ENCODE results near the gene CA5A.
"Not testable (repeated sequence)": the region's sequence is repeated elsewhere in the genome, so short reads cannot be mapped to it uniquely, and the experiment has no call there.

CA5A gene

DNA sequence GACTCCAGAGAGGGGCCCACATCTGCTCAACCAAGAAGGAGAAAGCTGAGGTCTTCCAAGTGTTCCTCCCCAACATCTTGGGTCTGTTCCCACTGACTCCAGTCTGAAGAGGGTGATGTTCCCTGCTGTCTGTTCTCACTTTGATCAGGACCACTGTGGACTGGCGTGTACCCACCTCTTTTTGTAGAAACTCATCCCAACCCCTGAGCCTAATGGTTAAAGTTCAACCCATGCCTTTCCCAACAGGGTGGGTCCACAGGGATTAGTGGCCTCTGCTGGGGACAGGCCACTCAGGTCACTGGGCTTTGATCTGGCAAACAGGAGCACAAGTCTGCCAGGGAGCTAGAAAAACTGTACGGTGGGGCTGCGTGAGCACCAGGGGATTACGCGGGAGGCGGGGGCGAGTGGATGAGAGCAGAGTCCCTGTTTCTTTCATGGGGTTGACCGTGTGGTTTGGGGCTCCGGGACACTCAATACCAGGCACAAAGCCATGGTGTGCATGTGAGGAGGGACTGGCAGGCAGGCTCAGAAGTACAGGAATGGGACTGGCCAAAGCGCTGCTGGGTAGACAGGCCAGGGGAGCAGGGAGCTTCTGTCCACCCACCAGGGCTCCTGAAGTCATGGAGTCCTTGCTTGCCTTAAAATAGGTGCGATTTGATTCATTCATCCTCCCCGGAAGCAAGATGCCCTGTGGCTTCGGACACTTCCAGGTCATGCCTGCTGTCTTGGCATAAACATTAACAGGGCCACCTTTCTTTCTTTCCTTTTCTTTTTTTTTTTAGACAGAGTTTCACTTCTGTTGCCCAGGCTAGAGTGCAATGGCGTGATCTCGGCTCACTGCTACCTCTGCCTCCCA, at the start of gene CA5A:
Gene CA5A (minus strand): TSS at position 155 of the 856 bp plus-strand sequence. CDS start 79 bp downstream, at position 76.
- DNase-seq (ENCODE audit: insufficient read length, low spot score), result no peak
- no peak for FAIRE-seq

DNA sequence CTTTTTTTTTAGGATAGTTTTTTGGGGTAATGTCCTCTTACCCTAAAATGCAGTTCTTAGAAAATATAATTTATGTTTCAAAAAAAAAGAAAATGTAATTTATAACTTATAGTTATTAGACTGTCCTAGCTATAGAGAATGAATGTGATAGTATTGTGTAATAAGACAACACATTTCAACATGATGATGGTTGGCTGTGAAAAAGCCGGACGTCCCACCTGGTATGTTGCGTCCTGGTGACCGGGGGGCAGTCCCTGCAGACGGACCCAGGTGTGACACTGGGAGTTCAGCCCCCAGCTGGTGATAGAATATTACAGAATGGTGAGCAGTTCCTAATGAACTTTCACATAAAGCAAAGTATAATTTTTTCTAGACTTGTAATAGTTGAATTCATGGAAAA, 49.2 kb upstream of the CA5A start:
- not testable (repeated sequence) for DNase-seq (ENCODE audit: insufficient read length, low spot score); FAIRE-seq

More for the DNA sequence above, at the start of gene CA5A:
- TF ChIP-seq, protein P1, sequence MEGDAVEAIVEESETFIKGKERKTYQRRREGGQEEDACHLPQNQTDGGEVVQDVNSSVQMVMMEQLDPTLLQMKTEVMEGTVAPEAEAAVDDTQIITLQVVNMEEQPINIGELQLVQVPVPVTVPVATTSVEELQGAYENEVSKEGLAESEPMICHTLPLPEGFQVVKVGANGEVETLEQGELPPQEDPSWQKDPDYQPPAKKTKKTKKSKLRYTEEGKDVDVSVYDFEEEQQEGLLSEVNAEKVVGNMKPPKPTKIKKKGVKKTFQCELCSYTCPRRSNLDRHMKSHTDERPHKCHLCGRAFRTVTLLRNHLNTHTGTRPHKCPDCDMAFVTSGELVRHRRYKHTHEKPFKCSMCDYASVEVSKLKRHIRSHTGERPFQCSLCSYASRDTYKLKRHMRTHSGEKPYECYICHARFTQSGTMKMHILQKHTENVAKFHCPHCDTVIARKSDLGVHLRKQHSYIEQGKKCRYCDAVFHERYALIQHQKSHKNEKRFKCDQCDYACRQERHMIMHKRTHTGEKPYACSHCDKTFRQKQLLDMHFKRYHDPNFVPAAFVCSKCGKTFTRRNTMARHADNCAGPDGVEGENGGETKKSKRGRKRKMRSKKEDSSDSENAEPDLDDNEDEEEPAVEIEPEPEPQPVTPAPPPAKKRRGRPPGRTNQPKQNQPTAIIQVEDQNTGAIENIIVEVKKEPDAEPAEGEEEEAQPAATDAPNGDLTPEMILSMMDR (IDR thresholded peaks at IDR 0.05; ENCODE audit: insufficient read depth, missing control alignments), result no peak

DNA sequence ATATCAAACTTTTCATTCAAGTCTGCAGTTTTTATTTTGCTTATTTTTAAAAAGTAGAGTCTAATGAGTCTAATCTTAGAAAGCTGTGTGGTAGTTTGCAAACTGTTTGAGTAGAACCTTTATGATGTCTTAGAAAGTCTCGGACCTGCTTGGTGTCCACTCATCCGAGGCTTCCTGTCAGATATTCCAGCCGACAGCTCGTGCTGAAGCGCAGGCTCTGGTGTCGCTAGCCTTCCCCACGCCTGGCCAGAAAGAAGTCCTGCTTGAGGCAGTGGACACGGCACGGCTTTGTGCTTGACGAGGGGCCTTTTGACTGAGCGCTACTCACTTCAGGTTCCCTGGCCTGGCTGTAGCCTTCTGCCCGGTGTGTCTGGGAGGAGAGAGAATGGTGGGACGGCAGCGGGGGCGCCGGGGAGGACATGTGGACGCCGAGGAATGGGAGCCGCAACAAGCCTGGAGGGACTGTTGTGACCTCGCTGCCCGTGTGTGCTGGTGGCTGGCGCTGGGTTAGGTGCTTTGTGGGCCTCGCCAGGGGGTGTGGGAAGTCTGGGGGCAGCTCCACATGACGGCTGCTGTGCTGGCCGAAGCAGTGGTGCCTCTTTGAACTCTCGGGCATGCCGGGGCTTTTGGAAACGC, 48.4 kb upstream of the CA5A start:
- no peak for DNase-seq (ENCODE audit: insufficient read length, low spot score)
- no peak for FAIRE-seq
- TF ChIP-seq, protein P1 (IDR thresholded peaks at IDR 0.05; ENCODE audit: insufficient read depth, missing control alignments), result no peak

DNA sequence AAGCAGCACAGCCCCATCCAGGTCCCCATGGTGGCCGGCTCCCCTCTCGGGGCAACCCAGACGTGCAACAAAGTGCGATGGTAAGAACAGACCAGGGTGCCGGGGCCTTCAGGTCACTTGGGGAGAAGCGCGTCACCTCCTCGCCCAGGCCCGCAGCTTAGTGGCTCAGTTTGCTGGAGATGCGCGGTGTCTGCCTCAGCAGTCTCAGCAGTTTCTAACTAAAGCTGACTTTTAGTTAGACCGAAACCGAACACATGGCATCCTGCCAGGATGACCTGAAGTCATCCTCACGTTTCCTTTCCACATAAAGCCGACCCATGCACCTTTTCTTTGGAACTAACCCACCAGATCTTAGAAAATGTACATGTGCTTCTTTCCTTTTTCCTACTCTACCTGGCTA, 47.9 kb upstream of the CA5A start:
- DNase-seq (ENCODE audit: insufficient read length, low spot score); FAIRE-seq: not testable (repeated sequence)

DNA sequence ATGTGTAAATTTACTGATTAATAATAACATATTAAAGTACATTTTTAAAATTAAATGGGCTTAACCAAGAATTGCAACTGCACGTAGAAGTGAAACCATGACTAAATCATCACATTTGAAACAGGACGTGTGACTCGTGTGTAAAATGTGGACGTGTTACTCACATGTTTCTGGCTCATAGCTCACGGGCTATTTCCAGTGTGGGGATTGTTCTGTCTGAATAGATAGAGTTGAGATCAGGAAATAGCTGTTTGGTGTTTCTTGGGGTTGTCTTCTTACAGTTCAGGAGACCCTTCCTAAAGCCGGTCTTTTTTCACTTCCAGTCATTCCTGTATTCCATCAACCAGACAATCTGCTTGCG, 47.4 kb upstream of the CA5A start:
- not testable (repeated sequence) for DNase-seq (ENCODE audit: insufficient read length, low spot score); FAIRE-seq

DNA sequence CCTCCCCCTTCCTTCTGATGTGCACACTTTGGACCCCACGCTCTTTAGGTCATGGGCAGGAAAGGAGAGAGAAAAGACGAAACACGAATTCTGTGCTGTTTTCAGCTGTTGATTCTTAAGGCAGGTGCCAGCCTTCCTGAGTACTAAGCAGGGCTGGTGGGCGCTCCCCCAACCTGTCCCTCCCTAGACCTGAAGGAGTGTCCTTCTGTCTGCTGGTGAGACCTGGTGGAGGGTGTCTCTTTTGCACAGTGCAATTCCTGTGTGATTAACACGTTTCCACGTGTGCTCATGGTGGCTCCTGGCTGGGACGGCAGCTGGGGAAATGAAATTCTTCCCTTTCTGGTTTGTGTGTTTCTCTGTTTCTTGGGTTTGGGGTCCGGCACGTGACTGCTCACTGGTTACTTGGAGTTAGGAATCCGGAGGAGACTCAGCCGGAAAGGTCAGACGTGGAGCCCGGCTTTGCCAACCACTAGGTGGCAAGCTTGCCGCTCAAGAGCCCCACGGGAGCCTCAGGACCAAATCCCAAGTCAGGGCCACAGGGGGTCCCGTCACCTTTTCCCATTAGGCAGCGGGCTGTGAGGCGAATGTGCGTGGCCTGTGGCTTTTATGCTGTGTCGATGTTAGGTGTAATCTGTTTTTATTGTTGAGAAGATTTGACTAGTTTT, 46.9 kb upstream of the CA5A start:
- not testable (repeated sequence) for FAIRE-seq; DNase-seq (ENCODE audit: insufficient read length, low spot score)
- TF ChIP-seq, protein P1 (IDR thresholded peaks at IDR 0.05; ENCODE audit: insufficient read depth, missing control alignments), result peak; percentile 21

DNA sequence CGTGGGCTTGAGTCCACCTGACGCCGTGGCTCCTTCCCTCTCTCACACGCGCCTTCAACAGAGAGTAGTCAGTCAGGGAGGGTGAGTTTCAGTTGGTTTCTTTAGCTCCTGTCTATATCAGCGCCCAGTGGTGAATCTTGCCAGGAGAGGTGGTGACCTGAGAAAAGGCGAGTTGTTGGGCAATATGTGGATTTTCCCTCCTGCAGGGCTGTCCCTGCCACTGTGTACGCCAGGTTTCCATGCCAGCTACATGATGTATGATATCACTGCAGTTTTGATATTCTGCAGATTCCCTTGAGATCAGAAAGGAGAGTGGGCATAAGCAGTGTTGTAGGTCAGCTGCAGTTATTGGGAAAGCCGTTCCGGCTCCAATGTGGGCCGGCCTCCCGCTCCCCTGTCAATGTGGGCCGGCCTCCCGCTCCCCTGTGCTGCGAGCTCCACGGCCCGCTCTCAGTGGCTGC, 46.3 kb upstream of the CA5A start:
- FAIRE-seq (no peak), DNase-seq (ENCODE audit: insufficient read length, low spot score) (no peak)
- TF ChIP-seq, protein P1 (IDR thresholded peaks at IDR 0.05; ENCODE audit: insufficient read depth, missing control alignments), result no peak

DNA sequence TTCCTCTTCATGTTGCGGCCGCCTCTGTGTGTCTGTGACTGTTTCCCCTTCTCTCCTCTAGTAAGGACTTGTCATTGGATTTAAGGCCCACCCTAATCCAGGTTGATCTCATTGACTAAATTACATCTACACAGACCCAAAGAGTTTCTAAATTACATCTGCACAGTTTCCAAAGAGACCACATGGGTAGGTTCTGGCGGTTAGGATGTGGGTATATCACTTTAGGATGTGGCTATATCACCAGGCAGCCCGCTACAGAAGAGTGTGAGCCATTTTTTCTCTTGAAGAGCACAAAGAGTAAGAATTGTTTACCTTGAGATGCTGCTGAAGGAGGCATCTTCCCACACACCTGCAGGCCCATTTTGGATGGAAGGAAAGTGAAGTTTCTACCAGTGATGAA, 45.0 kb upstream of the CA5A start:
- DNase-seq (ENCODE audit: insufficient read length, low spot score); FAIRE-seq: not testable (repeated sequence)

DNA sequence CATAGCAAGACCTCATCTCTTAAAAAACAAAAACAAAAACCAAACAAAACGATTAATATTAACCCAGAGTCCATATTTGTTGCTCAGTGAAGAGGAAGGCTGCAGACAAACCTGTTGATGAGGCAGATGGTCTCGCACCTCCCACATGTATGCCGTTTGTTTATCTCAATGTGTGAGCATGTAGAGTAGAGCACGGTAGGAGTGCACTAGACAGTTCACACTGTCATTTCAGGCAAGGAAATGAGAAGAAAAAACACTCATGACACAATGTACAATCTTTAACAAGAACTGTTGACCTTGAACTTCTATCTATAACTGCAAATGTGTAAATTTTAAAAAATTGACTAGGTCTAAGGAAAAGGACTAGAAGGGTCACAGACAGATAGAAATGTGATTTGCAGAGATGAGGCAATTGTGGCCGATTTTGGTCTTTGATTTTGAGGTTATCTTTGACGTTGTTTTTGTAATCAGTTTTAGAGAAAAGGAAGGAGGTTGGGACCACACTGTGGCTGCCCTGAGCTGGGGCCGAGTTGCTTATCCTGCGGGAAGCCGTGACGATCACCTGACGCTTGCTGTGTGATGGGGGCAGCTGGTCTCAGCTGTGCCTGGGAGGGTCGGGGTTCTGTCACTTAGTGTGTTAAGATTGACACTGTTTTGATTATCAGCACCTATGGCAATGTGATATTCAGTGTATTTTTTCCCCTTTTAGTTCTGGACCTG, 43.7 kb upstream of the CA5A start:
- not testable (repeated sequence) for DNase-seq (ENCODE audit: insufficient read length, low spot score); FAIRE-seq

Data from D721Med (cell line).